Brain microvascular endothelial cell (primary cell): ENCODE data around the gene ECI1.

Experiments
- DNase-seq: peaks from one replicate; pipeline ENCODE4 v3.0.0-alpha.2; 2020
- H3K27ac ChIP-seq: fragments of 250-450 bp; sonication (Bioruptor Pico); 2 replicates; pipeline ENCODE4 v1.5.1; 2020; ENCODE audit warnings: mild to moderate bottlenecking, moderate library complexity
- H3K27me3 ChIP-seq: fragments of 250-450 bp; sonication (Bioruptor Pico); replicated peaks from 2 replicates; pipeline ENCODE4 v1.5.1; 2020; ENCODE audit warnings: mild to moderate bottlenecking
- H3K36me3 ChIP-seq: fragments of 250-450 bp; sonication (Bioruptor Pico); replicated peaks from 2 replicates; pipeline ENCODE4 v1.5.1; 2020; ENCODE audit warnings: mild to moderate bottlenecking
- H3K4me3 ChIP-seq: 2 replicates; pipeline ENCODE4 v1.5.1; 2011; ENCODE audit warnings: low read depth, mild to moderate bottlenecking, control low read depth, low read length, moderate library complexity
- in situ Hi-C: cut with HindIII; loops from 2 replicates; pipeline ENCODE4 v1.10.0; 2017; ENCODE audit warnings: low sequenced_read_pairs, low pct_ligation_motif_present
- TF ChIP-seq, protein P1 (sequence below): IDR thresholded peaks from 2 replicates; pipeline ENCODE4 v1.5.1; 2011; ENCODE audit warnings: low read depth, mild to moderate bottlenecking, moderate library complexity, low read length, control low read depth, inconsistent platforms; ENCODE audit errors: missing control alignments

Gene ECI1

DNA sequence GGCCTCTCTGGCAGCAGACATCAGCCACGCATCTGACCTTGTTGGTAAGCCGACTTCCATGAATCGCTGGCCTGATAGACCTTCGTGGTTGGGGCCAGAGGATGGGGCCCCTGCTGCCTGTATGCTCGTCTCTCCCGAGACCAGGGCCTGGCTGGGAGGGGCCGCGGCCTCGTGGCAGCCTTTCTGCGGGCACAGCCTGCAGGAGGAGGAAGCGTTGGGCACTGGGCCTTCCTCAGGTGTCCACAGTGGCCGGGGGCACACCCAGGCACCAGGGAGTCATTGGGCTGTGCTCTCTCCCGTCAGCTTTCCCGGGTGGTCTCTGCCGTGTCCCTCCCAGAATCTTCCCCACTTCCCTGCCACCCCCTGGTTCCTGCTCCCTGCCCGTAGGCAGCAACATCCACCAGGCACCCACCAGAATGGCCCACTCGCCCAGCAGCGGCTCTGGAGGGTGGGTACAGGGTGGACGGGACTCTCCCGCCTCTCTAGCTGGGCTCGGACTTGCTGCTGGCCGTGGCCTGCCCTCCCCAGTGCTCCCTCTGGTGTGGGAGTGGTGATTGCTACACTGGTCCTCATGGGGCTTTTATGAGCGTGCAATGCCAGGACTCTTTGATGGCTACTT, 21.6 kb downstream of the ECI1 start:
- in situ Hi-C loops: no loop called here
- no peak for DNase-seq
- H3K36me3 ChIP-seq: peaks cover 40% of the 10 kb centered on the region
- no peak overlapping the region for H3K27ac ChIP-seq
- H3K4me3 ChIP-seq: no peak overlapping the region
- H3K27me3 ChIP-seq: no peaks in the 10 kb centered on the region
- TF ChIP-seq, protein P1, sequence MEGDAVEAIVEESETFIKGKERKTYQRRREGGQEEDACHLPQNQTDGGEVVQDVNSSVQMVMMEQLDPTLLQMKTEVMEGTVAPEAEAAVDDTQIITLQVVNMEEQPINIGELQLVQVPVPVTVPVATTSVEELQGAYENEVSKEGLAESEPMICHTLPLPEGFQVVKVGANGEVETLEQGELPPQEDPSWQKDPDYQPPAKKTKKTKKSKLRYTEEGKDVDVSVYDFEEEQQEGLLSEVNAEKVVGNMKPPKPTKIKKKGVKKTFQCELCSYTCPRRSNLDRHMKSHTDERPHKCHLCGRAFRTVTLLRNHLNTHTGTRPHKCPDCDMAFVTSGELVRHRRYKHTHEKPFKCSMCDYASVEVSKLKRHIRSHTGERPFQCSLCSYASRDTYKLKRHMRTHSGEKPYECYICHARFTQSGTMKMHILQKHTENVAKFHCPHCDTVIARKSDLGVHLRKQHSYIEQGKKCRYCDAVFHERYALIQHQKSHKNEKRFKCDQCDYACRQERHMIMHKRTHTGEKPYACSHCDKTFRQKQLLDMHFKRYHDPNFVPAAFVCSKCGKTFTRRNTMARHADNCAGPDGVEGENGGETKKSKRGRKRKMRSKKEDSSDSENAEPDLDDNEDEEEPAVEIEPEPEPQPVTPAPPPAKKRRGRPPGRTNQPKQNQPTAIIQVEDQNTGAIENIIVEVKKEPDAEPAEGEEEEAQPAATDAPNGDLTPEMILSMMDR: no peak

DNA sequence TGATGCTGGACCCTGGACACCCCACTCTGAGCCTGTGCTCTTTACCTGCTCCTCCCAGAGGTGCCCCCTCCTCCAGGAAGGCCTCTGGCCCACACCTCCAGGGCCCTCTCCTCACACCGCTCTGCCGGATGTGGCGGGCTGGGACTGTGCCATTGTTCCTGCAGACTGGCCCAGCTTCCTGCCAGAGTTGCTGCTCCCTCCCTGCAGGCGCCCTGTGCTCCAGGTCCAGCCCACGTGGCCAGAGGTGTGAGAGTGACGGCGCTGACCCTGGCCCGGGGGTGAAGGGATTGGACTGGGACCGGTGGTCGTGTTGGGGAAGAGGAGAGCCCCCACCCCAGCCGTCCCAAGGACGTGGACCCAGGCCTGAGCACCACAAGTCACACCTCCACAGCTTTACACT, 22.3 kb downstream of the ECI1 start:
- no peak overlapping the region for H3K27ac ChIP-seq
- in situ Hi-C loops: no loop called here
- TF ChIP-seq, protein P1: no peak
- no peak for DNase-seq
- H3K27me3 ChIP-seq: no peaks in the 10 kb centered on the region
- peaks cover 36% of the 10 kb centered on the region for H3K36me3 ChIP-seq
- no peak overlapping the region for H3K4me3 ChIP-seq

DNA sequence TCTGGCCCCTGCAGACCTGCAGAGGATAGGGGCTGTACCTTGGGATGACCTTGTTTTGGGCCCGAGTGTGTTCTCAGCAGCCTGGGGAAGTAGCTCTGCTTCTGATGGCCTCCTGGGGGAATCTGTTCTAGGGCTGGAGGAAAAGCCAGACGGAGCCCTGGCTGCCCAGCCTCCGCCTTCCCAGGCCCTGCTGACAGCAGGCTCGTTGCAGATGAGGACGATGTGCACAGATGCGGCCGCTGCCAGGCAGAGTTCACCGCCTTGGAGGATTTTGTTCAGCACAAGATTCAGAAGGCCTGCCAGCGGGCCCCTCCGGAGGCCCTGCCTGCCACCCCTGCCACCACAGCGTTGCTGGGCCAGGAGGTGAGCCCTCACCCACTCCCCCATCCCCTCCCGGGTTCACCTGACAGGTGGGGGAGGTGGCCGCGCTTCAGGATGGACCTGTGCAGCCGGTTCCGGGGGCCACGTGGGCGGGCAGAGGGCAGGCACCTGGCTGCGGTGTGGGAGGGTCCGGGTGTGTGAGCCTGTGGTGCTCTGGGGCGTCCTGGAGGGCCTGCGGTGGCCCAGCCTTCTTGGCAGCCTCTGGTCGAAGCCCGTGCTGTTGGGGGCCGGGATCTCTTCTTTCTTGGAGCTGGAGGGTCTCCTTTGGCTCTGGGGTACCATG, 23.1 kb downstream of the ECI1 start:
- peaks cover 28% of the 10 kb centered on the region for H3K36me3 ChIP-seq
- no peak overlapping the region for H3K4me3 ChIP-seq
- no peak overlapping the region for H3K27ac ChIP-seq
- in situ Hi-C loops: no loop called here
- TF ChIP-seq, protein P1: no peak
- no peak for DNase-seq
- H3K27me3 ChIP-seq: no peaks in the 10 kb centered on the region

DNA sequence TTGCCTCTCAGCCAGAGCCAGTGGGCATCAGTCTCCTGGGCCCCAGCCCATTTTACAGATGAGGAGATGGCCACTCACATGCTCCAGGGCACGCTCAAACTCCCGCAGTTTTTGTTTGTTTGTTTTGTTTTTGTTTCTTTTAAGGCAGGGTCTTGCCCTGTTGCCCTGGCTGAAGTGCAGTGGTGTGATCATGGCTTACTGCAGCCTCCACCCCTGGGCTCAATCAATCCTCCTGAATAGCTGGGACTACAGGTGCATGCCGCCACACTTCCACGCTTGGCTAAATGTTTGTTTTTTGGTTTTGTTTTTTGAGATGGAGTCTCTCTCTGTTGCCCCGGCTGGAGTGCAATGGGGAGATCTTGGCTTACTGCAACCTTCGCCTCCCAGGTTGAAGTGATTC, 24.5 kb downstream of the ECI1 start:
- no peak for DNase-seq
- TF ChIP-seq, protein P1: no peak
- Histone ChIP-seq H3K4me3 (no peak overlapping the region), H3K27me3 (no peaks in the 10 kb centered on the region), H3K36me3 (peaks cover 16% of the 10 kb centered on the region), H3K27ac (no peak overlapping the region)
- in situ Hi-C loops: no loop called here

DNA sequence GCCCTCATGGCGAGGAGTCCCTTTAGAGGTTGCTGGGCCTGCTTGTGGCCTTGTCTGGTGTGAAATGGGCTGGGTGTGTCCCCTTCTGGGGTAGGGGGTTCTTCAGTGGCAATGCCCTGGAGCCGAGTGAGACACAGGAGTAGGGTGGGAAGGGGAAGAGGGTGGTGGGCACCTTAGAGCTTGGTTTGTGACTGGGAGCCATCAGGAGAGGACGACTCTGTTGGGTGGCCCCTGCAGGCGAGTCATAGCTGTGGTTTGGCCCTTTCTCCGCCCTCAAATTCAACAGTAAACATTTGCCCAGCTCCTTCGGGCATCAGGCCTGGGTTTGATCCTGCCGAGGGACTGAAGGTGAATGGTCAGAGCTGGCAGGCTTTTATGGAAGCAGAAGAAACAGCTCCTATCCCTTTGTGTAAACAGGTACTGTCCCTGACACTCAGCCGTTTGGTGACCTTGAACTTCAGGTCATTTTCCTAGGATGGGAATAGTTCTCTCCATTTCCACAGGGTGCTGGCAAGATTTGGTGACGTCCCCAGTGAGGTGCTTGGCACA, 25.1 kb downstream of the ECI1 start:
- TF ChIP-seq, protein P1: no peak
- Histone ChIP-seq H3K27me3 (no peaks in the 10 kb centered on the region), H3K4me3 (no peak overlapping the region), H3K36me3 (peaks cover 11% of the 10 kb centered on the region), H3K27ac (no peak overlapping the region)
- in situ Hi-C loops: no loop called here
- DNase-seq: no peak
